GM06990 (cell line): ENCODE data around the gene RESF1.

Experiments used
- DNase-seq: peaks from one replicate; pipeline ENCODE4 v3.0.0-alpha.2; 2011; ENCODE audit not compliant: insufficient read length; ENCODE audit errors: extremely low read depth
- H3K27me3 ChIP-seq: replicated peaks from 2 replicates; pipeline ENCODE4 v1.6.0; 2011; ENCODE audit warnings: low read length; ENCODE audit not compliant: control insufficient read depth, insufficient read depth
- H3K36me3 ChIP-seq: 2 replicates; pipeline ENCODE4 v1.5.1; 2011; ENCODE audit warnings: low read length; ENCODE audit not compliant: control insufficient read depth, insufficient read depth
- H3K4me3 ChIP-seq: replicated peaks from 2 replicates; pipeline ENCODE4 v1.5.1; 2011; ENCODE audit warnings: low read depth, mild to moderate bottlenecking, control low read depth, low read length
- TF ChIP-seq, protein P1 (sequence below): IDR thresholded peaks from 2 replicates; pipeline ENCODE4 v1.5.1; 2011; ENCODE audit warnings: low read length, control low read depth, mild to moderate bottlenecking, inconsistent platforms; ENCODE audit not compliant: insufficient read depth, poor library complexity, severe bottlenecking

Gene RESF1

GRCh38 chr12:31959161-31959700, at the start of gene RESF1:
TSS of gene RESF1 (plus strand) at chr12:31959415. CDS start at chr12:31980956, 21,541 bp downstream.
- Histone ChIP-seq H3K36me3 (no peaks in the 10 kb centered on the region; the same call in none of the 2 replicates), H3K27me3 (no peaks in the 10 kb centered on the region), H3K4me3 (peak within 1 kb of the TSS; percentile 66)
- peak; percentile 95 for DNase-seq
- TF ChIP-seq, protein P1, sequence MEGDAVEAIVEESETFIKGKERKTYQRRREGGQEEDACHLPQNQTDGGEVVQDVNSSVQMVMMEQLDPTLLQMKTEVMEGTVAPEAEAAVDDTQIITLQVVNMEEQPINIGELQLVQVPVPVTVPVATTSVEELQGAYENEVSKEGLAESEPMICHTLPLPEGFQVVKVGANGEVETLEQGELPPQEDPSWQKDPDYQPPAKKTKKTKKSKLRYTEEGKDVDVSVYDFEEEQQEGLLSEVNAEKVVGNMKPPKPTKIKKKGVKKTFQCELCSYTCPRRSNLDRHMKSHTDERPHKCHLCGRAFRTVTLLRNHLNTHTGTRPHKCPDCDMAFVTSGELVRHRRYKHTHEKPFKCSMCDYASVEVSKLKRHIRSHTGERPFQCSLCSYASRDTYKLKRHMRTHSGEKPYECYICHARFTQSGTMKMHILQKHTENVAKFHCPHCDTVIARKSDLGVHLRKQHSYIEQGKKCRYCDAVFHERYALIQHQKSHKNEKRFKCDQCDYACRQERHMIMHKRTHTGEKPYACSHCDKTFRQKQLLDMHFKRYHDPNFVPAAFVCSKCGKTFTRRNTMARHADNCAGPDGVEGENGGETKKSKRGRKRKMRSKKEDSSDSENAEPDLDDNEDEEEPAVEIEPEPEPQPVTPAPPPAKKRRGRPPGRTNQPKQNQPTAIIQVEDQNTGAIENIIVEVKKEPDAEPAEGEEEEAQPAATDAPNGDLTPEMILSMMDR: no peak

DNA sequence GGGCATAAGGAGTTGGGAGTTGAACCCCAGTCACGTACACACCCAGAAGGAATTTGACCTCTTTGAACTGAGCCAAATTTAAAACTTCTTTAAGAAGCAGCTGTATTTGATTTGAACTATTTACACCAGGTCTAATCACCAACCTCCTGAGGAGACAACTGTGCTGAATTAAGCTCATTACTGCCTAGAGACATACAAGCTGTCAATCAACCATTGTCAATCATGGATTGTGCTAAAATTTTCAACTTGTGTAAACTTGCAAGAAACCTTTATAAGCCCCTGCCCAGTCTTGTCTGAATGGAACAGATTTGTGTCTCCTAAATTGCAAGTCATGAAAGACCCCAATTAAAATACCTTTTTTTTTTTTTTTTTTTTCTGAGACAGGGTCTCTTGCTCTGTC, 44.3 kb upstream of the RESF1 start:
- no peak overlapping the region for H3K4me3 ChIP-seq
- TF ChIP-seq, protein P1: no peak
- H3K27me3 ChIP-seq: no peaks in the 10 kb centered on the region
- no peak for DNase-seq
- H3K36me3 ChIP-seq: no peaks in the 10 kb centered on the region

GRCh38 chr12:31915446-31915845, 43.8 kb upstream of the RESF1 start:
- DNase-seq: no peak
- no peaks in the 10 kb centered on the region for H3K36me3 ChIP-seq
- TF ChIP-seq, protein P1: no peak

DNA sequence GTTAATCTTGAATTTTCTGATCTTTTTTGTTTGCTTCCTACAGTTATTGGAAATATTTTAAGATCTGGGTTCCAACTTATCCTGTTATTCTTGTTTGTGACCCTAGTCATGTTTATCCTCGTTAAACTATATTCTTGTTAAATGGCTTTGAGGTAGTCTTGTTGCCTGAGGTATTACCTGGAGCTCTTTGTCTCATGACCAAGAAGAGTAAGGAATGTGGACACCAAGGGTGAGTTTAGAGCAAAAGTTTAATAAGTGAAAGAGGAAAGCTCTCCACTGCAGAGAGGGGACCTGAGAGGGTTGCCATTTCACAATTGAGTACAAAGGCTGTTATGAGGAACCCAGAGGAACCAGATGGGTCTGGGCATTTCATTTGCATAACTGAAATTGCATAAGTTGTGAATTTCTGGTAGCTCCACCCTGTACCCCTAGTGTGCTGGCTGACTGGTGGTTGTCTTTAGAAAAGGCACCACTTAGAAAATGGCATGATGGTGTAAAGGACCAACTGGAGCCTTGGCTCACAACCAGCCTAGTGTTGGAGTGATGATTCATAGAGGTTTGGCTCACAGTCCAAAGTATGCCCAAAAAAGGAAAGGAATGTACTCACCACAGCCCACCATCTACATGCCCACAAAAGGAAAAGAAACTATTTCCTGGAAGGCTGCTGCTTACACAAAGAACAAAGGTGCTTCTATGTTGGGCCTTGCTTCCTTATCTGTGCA, 36.7 kb upstream of the RESF1 start:
- DNase-seq: no peak
- no peaks in the 10 kb centered on the region for H3K27me3 ChIP-seq
- H3K4me3 ChIP-seq: no peak overlapping the region
- TF ChIP-seq, protein P1: no peak
- H3K36me3 ChIP-seq: no peaks in the 10 kb centered on the region

More at GRCh38 chr12:31915446-31915845, 43.8 kb upstream of the RESF1 start:
- Histone ChIP-seq H3K27me3 (no peaks in the 10 kb centered on the region), H3K4me3 (no peak overlapping the region)

GRCh38 chr12:31923063-31923412, 36.2 kb upstream of the RESF1 start:
- Histone ChIP-seq H3K27me3 (no peaks in the 10 kb centered on the region), H3K36me3 (no peaks in the 10 kb centered on the region), H3K4me3 (no peak overlapping the region)
- DNase-seq: no peak
- TF ChIP-seq, protein P1: no peak
